ENCODE results near the gene CSNK1A1. TPM values are rescaled to one million over a fixed set of nuclear protein-coding genes. Genes with fewer than 3 reads are reported as not detected.
"Not testable (repeated sequence)": the region's sequence is repeated elsewhere in the genome, so short reads cannot be mapped to it uniquely, and the experiment has no call there.

CSNK1A1 gene
- total RNA-seq, 4 donors from 2014 or later: 273 to 365 (median 320) TPM

- no peaks in the 10 kb centered on the region for H3K36me3 ChIP-seq
- H3K4me3 ChIP-seq: no peak overlapping the region
- TF ChIP-seq POLR2A (IDR thresholded peaks at IDR 0.05) (no peak), EP300 (IDR thresholded peaks at IDR 0.05) (no peak), CTCF (IDR thresholded peaks at IDR 0.05) (peak in 1 of 2 donors; percentile 11)
- no peak for DNase-seq (ENCODE audit: low spot score in 2 of 2)
- no peak overlapping the region for H3K27ac ChIP-seq
- 84% methylated on average over 7 of the region's 7 CpGs for WGBS
- no peaks in the 10 kb centered on the region for H3K27me3 ChIP-seq
- no peaks in the 10 kb centered on the region for H3K9me3 ChIP-seq
- H3K4me1 ChIP-seq: peaks cover 56% of the 10 kb centered on the region
Observed at GRCh38 chr5:149448831-149449714, 102.2 kb downstream of the CSNK1A1 start.

- 79% methylated on average over 4 of the region's 4 CpGs for WGBS
- DNase-seq (ENCODE audit: low spot score in 2 of 2): no peak
- Histone ChIP-seq H3K27me3 (no peaks in the 10 kb centered on the region), H3K36me3 (no peaks in the 10 kb centered on the region), H3K4me3 (no peak overlapping the region), H3K4me1 (peaks cover 54% of the 10 kb centered on the region), H3K27ac (no peak overlapping the region), H3K9me3 (no peaks in the 10 kb centered on the region)
- TF ChIP-seq EP300 (IDR thresholded peaks at IDR 0.05) (no peak), POLR2AphosphoS5 (IDR thresholded peaks at IDR 0.05) (no peak), POLR2A (IDR thresholded peaks at IDR 0.05) (no peak), CTCF (IDR thresholded peaks at IDR 0.05) (no peak)
Observed at GRCh38 chr5:149448431-149448830, 102.8 kb downstream of the CSNK1A1 start.

GRCh38 chr5:149447373-149448367 is 103.6 kb downstream of the CSNK1A1 start:
- Histone ChIP-seq H3K9me3 (no peaks in the 10 kb centered on the region), H3K27me3 (no peaks in the 10 kb centered on the region), H3K4me1 (peaks cover 57% of the 10 kb centered on the region), H3K36me3 (no peaks in the 10 kb centered on the region), H3K27ac (peak overlapping the region; percentile 20), H3K4me3 (no peak overlapping the region)
- 85% methylated on average over 12 of the region's 12 CpGs for WGBS
- no peak for TF ChIP-seq POLR2AphosphoS5 (IDR thresholded peaks at IDR 0.05)
- no peak for TF ChIP-seq EP300 (IDR thresholded peaks at IDR 0.05)
- TF ChIP-seq CTCF (IDR thresholded peaks at IDR 0.05): no peak
- no peak for TF ChIP-seq POLR2A (IDR thresholded peaks at IDR 0.05)
- no peak for DNase-seq (ENCODE audit: low spot score in 2 of 2)

GRCh38 chr5:149446794-149447193 is 104.4 kb downstream of the CSNK1A1 start:
- WGBS: 100% methylated on average over 3 of the region's 3 CpGs
- H3K27ac ChIP-seq; H3K9me3 ChIP-seq; DNase-seq (ENCODE audit: low spot score in 2 of 2); H3K4me3 ChIP-seq; H3K36me3 ChIP-seq; H3K27me3 ChIP-seq: not testable (repeated sequence)
- peaks cover 61% of the 10 kb centered on the region for H3K4me1 ChIP-seq

GRCh38 chr5:149445739-149446369 is 105.4 kb downstream of the CSNK1A1 start:
- H3K36me3 ChIP-seq: no peaks in the 10 kb centered on the region
- H3K4me3 ChIP-seq: no peak overlapping the region
- DNase-seq (ENCODE audit: low spot score in 2 of 2): no peak
- no peaks in the 10 kb centered on the region for H3K27me3 ChIP-seq
- WGBS: 51% methylated on average over 9 of the region's 9 CpGs
- TF ChIP-seq POLR2AphosphoS5 (IDR thresholded peaks at IDR 0.05): peak in 1 of 3 donors; percentile 20
- TF ChIP-seq POLR2A (IDR thresholded peaks at IDR 0.05): no peak
- H3K27ac ChIP-seq: peak overlapping the region; percentile 9
- H3K9me3 ChIP-seq: no peaks in the 10 kb centered on the region
- peaks cover 63% of the 10 kb centered on the region for H3K4me1 ChIP-seq
